ENCODE measurements around the gene REXO1. TPM values are rescaled to one million over a fixed set of nuclear protein-coding genes. Genes with fewer than 3 reads are reported as not detected.

Gene REXO1
- total and polyA plus RNA-seq, 2 of the 8 experiments (the other 6 are each of a cell fraction or from before 2014, with no cell fraction given): 42.4 to 44.3 TPM

DNA sequence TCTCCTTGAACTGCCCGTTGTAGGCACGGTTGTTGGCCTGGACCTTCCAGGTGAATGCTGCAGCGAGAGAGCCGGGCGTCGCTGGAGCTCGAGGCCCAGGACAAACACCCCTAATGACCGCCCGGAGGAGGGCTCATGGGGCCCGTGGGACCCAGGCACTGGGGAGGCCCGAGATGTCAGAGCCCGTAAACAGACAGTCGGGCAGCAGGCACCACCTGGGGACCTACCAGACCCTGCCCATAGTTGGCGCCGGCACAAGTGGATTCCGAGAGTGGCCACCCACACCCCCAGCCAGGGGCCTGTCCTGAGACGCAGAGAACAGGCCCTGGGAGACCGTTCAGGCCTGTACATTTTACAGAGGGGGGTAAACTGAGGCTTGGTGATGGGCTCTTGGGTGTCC lies 38.6 kb downstream of the REXO1 start:
- no peak overlapping the region for H2BK120ac ChIP-seq (replicated peaks; ENCODE audit: low read depth, low read length)
- H3K4me2 ChIP-seq (ENCODE audit: insufficient read depth in 1 of 2, low read depth in 2 of 2, low read length in 2 of 2): no peak overlapping the region
- H3K36me3 ChIP-seq (ENCODE audit: control insufficient read depth in 2 of 4, insufficient read depth in 4 of 4, low read length in 3 of 4): no peaks in the 10 kb centered on the region
- no peak overlapping the region for H2BK20ac ChIP-seq (ENCODE audit: low read length)
- no peak overlapping the region for H2BK12ac ChIP-seq (ENCODE audit: low read depth, low read length)
- no peak overlapping the region for H2AFZ ChIP-seq (ENCODE audit: low read length)
- peaks cover 2% of the 10 kb centered on the region for H3K23me2 ChIP-seq (ENCODE audit: low read depth, low read length)
- H3K9ac ChIP-seq (replicated peaks in 1 of 4; ENCODE audit: extremely low read depth in 1 of 4, low read depth in 3 of 4, low read length in 3 of 4): no peak overlapping the region
- no peak overlapping the region for H2AK5ac ChIP-seq (ENCODE audit: low read depth, low read length)
- H3K27me3 ChIP-seq (replicated peaks in 1 of 4; ENCODE audit: control insufficient read depth in 3 of 4, extremely low read depth in 1 of 4, insufficient read depth in 3 of 4, low read length in 3 of 4): peaks cover 0 to 3% (median 0%) of the 10 kb centered on the region in 4 experiments; a peak in 3 of 7 replicates
- no peaks in the 10 kb centered on the region; the same call in 1 of the 2 replicates for H3K79me1 ChIP-seq (ENCODE audit: low read depth, low read length)
- H3K4me3 ChIP-seq (ENCODE audit: extremely low read depth in 1 of 4, insufficient read depth in 2 of 4, low read depth in 3 of 4, low read length in 4 of 4): no peak overlapping the region
- no peaks in the 10 kb centered on the region for H3K79me2 ChIP-seq (ENCODE audit: control insufficient read depth in 1 of 2, insufficient read depth in 2 of 2, low read length in 2 of 2)
- no peak overlapping the region for H2BK5ac ChIP-seq (ENCODE audit: low read depth, low read length)
- no peak overlapping the region for H4K5ac ChIP-seq (ENCODE audit: insufficient read length, low read depth, low read length)
- H3K4ac ChIP-seq (replicated peaks; ENCODE audit: insufficient read length, low read depth, low read length): no peak overlapping the region
- no peak overlapping the region for H3K27ac ChIP-seq (ENCODE audit: low read depth, low read length)
- no peak for TF ChIP-seq CEBPB (IDR thresholded peaks at IDR 0.05; ENCODE audit: low read depth, low read length)
- TF ChIP-seq, protein P1, sequence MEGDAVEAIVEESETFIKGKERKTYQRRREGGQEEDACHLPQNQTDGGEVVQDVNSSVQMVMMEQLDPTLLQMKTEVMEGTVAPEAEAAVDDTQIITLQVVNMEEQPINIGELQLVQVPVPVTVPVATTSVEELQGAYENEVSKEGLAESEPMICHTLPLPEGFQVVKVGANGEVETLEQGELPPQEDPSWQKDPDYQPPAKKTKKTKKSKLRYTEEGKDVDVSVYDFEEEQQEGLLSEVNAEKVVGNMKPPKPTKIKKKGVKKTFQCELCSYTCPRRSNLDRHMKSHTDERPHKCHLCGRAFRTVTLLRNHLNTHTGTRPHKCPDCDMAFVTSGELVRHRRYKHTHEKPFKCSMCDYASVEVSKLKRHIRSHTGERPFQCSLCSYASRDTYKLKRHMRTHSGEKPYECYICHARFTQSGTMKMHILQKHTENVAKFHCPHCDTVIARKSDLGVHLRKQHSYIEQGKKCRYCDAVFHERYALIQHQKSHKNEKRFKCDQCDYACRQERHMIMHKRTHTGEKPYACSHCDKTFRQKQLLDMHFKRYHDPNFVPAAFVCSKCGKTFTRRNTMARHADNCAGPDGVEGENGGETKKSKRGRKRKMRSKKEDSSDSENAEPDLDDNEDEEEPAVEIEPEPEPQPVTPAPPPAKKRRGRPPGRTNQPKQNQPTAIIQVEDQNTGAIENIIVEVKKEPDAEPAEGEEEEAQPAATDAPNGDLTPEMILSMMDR (IDR thresholded peaks at IDR 0.05; ENCODE audit: control extremely low read depth in 1 of 3, insufficient read depth in 1 of 3, low read depth in 1 of 3, low read length in 3 of 3): peak in 2 of 3 experiments; percentile 18 to 27; a peak in 2 of 4 replicates
- TF ChIP-seq, protein P2, sequence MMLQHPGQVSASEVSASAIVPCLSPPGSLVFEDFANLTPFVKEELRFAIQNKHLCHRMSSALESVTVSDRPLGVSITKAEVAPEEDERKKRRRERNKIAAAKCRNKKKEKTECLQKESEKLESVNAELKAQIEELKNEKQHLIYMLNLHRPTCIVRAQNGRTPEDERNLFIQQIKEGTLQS (IDR thresholded peaks at IDR 0.05; ENCODE audit: insufficient read depth, low read depth, low read length): no peak
- TF ChIP-seq, protein P3, sequence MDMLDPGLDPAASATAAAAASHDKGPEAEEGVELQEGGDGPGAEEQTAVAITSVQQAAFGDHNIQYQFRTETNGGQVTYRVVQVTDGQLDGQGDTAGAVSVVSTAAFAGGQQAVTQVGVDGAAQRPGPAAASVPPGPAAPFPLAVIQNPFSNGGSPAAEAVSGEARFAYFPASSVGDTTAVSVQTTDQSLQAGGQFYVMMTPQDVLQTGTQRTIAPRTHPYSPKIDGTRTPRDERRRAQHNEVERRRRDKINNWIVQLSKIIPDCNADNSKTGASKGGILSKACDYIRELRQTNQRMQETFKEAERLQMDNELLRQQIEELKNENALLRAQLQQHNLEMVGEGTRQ (IDR thresholded peaks at IDR 0.05; ENCODE audit: low read length): no peak
- TF ChIP-seq ASH2L (IDR thresholded peaks at IDR 0.05; ENCODE audit: low read length): no peak
- H3K4me1 ChIP-seq (replicated peaks in 1 of 4; ENCODE audit: control insufficient read depth in 3 of 4, insufficient read depth in 4 of 4, low read length in 3 of 4): peaks cover 0 to 2% (median 0%) of the 10 kb centered on the region in 4 experiments; a peak in 3 of 7 replicates
- no peak overlapping the region for H3K14ac ChIP-seq (ENCODE audit: insufficient read length)
- CTCF ChIA-PET (ENCODE audit: partially characterized antibody): interaction anchor here (0.7 to 6.2 kb wide), 6 partner anchors 9 to 43 kb away, joined by 3 to 73 read pairs (median 3); no protein-coding TSS in a partner anchor
- WGBS, 2 experiments (ENCODE audit: extremely low coverage in 1 of 2, insufficient coverage in 1 of 2, insufficient read length in 1 of 2, insufficient replicate concordance in 2 of 2, low coverage in 1 of 2, low lambda C conversion rate in 2 of 2, missing lambda C conversion rate in 1 of 2): 89% methylated on average over 16 of the region's 18 CpGs; no CpG with 5 or more reads in 1 of the 2 experiments
- no peak overlapping the region for H3K23ac ChIP-seq (ENCODE audit: insufficient read length)
- H4K20me1 ChIP-seq (replicated peaks in 1 of 2; ENCODE audit: control insufficient read depth in 1 of 2, insufficient read depth in 2 of 2, low read length in 2 of 2): no peaks in the 10 kb centered on the region
- H3K18ac ChIP-seq (ENCODE audit: extremely low read depth, low read length): no peak overlapping the region
- no peak overlapping the region for H4K8ac ChIP-seq (ENCODE audit: extremely low read depth, insufficient read depth, low read length)
- POLR2A ChIA-PET (ENCODE audit: partially characterized antibody): interaction anchor here (0.5 kb wide), 1 partner anchor 11 kb away, joined by 3 read pairs; no protein-coding TSS in a partner anchor
- no peak overlapping the region for H3K56ac ChIP-seq (replicated peaks; ENCODE audit: insufficient read length, low read depth, low read length)
- FAIRE-seq: no peak
- no peaks in the 10 kb centered on the region for H3K9me3 ChIP-seq (ENCODE audit: insufficient read depth in 2 of 2, low read depth in 1 of 2, low read length in 1 of 2)
- H4K91ac ChIP-seq (replicated peaks; ENCODE audit: insufficient read length, low read length): no peak overlapping the region
- H2BK15ac ChIP-seq (ENCODE audit: low read length): no peak overlapping the region
- no peak for DNase-seq (ENCODE audit: low read depth in 1 of 2, low spot score in 2 of 2)

Data from H1 (cell line).